HT-29 (cell line): ENCODE results near the gene HOXB2. TPM values are rescaled to one million over a fixed set of nuclear protein-coding genes. Genes with fewer than 3 reads are reported as not detected.
A peak's percentile ranks its signal among the peaks of the same experiment; 100 is the strongest.
"Not testable (repeated sequence)": the region's sequence is repeated elsewhere in the genome, so short reads cannot be mapped to it uniquely, and the experiment has no call there.

ENCODE experiments used
- DNase-seq: peaks from one replicate; pipeline ENCODE4 v3.0.0-alpha.2; 2015; ENCODE audit warnings: low spot score
- total RNA-seq: library from RNA; depleted of rRNA; stranded (reverse); fragments of >200 nt; shearing (Covaris generic); gene quantifications from 2 replicates; pipeline ENCODE4 v1.2.3, GENCODE V29; 2014

HOXB2 gene
- total RNA-seq, 1 experiment from 2014 or later: 2.3 TPM

DNA sequence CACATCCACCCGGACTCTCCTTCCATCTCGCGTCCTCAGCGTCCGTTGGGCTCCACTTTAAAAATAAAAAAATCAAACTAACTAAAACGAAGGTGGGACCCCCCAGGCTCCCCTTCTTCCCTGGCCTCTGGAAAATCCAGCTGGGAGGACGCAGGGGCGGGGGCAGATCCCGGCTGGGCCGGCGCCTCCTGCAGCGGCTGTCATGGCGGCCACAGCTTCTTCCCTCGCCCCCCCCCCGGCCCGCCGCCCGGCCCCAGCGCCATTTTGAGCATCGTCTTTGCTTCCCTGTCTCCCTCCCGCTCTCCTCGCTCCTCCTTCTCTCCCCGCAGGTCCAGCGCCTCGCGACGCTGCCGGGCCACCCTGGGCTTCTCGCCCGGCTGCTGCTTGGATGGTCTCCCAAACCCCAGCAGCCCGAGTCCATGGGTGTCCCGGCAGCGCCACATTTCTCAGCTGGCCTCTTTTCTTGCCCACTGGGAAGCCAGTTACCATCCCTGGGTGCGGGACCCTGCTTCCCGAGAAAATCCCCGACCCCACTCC is 3.3 kb downstream of the HOXB2 start:
- DNase-seq: no peak

DNA sequence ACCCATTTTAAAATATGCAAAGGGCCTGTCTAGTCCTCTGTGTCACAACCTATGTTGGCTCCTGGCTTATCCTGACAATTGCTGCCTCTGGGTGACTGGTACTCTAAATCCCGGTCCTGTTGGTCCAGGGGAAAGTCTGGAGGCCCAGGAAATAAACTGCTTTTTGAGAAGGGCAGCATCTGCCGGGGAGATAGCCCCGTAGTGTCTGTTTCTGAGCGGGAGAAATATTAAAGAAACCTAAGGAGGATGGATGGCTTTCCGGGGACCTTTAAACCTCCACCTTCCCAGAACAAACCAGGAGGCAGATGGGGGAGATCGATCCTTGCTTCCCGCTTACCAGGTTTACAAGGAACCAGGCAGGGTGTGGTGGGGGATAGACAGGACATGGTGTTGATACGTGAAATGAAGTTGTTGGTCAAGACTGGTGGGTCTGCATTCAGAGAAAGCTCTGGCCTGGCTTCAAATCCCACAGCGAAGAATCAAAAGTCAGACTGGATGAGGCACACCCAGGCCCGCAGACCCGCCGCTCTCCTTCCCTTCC is 3.8 kb downstream of the HOXB2 start:
- DNase-seq: no peak

DNA sequence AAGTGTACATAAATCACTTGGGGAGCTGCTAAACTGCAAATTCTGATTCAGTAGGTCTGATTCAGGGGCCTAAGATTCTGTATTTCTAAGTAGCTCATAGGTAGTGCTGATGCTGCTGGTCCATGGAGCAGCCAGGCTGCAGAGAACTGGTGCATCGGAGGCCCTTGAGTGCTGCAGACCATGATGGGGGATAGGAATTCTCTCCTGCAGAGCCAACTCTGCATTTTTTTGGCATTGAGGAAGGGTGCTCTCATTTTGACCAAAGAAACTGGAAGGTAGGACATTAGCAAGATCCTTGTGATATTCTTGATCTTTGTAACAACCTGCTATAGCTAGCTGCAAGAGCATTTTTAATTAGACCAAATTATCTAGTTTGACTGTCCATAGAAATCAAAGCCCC is 4.7 kb downstream of the HOXB2 start:
- no peak for DNase-seq

DNA sequence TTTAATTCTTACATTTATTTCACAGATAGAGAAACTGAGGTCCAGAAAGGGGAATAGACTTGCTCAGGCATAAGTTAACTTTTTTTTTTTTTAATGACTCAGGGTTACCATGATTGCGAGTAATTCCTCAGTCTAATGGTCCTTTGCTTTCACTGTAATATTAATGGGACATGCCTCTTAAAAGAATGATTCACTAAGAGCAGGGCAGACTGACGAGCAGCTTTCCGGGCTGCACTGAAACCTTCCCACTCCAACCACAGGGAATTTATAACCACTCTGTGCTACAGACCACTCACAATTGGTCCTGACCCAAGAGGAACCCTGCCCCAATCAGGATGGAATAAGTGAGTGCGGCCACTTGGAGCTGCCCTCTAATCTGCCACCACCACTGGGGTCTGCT is 5.7 kb downstream of the HOXB2 start:
- DNase-seq: no peak

DNA sequence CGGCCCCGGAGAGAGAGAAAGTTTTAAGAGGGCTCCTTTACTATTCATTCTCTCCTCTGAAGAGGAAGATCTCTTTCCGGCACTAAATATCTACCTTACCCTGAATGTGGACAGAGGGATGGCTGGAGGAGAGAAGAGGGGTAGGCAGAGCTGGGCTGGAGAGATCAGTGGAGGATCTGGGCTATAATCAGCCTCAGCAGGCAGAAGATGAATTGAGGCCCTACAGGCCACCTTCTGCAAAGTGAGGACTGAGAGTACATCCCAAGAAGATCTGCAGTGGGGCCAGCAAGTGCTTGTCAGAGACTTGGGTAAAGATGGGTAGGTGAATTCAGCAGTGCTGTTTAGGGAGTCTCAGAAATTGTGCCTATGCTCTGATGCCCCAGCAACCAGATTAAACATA is 7.6 kb downstream of the HOXB2 start:
- no peak for DNase-seq

DNA sequence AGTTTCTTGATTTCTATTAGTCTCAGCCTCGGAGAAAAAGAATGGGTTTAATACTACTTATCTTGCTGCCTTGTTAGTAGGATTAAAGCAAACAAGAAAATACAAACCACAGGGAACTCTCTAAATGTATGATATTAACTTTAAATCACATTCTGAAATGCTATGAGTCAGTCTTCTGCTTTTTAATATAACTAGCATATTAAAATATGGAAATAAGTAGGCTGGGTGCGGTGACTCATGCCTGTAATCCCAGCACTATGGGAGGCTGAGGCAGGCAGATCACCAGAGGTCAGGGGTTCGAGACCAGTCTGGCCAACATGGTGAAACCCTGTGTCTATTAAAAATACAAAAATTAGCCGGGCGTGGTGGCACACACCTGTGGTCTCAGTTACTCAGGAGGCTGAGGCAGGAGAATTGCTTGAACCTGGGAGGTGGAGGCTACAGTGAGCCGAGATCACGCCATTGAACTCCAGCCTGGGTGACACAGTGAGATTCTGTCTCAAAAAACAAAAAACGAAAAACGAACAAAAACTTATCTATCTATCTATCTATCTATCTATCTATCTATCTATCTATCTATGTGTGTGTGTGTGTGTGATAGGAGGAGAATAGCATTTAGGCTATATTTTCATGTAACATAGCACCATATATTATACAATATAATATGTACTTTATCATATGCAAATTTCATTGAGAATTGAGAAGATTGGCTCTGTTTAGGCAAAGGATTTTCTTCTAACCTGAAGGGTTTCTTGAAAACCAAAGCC is 8.9 kb downstream of the HOXB2 start:
- not testable (repeated sequence) for DNase-seq

DNA sequence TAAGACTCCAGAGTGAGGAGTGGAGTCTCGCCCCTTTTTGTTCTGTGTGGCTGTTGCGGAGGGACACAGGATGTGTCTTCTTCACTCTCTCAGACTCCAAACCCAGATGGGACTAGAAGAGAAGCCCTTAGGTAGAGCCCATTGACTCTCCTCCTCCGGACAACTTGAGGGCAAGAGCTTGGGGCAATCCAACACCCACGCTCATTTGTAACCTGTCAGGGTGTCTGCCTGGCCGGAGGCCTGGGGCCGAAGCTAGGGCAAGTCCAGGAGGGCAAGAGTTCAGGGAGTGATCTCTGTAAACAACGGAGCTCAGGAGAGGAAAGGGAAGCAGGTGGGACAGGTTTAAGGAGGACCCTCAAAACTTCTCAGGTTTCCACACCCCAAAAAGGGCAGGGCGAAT is 12.6 kb downstream of the HOXB2 start:
- no peak for DNase-seq

DNA sequence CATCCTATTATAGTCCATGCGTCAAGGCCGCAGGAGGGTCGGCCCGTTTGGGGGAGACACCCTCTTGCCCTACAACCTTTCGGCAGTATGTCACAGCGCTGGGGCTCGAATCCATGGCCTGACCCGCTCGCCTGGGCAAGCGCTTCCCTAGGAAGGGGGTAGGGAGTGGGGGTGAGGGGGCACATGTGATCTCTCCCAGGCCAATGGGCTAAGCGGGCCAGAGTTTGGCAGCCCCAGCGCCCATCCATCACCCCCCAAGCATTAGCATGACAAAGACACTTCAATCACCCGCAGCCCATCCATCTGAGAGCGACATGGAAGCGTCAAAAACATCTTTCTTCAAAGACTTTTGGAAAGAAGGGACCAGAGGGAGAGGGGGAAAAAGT is 14.0 kb downstream of the HOXB2 start, which contains the start of gene HOXB1:
HOXB1 (minus strand) TSS at position 125 of the 386 bp plus-strand sequence; CDS start at position 18, 107 bp downstream.
- DNase-seq: no peak

DNA sequence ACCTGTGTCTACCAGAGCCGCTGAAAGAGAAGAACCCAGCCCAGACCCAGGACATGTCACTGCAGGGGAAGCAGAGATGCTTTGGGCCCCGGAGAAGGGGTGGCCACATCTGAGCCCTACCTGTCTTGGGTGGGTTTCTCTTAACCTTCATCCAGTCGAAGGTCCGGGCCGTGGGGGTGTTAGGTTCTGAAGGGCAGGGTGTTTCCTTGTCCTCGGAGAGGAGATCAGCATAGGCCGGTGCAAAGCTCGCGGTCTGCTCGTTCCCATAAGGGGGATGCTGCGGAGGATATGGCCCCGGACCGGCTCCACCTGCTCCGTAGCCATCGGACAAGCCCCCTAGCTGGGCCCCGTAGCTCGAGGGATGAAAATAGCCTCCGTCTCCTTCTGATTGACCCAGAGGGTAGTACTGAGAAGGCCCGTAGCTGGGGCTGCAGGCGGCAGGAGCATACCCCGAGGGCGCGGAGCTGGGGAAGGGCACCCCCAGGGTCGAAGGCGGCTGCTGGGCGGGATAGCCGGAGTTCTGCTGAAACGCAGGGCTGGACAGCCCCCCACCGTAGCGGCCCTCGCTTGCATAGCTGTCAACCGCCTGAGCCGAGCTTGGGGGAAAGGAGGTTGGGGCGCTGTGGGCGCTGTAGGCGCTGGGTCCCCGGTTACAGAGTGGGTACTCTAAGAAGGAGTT is 14.6 kb downstream of the HOXB2 start:
- DNase-seq: no peak

DNA sequence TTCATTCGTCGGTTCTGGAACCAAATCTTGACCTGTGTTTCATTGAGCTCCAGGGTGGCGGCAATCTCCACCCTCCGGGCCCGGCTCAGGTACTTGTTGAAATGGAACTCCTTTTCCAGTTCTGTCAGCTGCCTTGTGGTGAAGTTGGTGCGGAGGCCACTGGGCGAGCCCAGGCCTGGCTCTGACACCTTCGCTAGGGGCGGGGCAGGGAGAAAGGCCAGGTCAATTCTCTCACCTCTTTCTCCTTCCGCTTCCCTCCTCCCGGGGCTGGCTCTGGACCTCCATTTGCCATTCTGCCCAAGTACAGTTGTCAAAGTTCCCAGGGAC is 15.3 kb downstream of the HOXB2 start:
- no peak for DNase-seq

DNA sequence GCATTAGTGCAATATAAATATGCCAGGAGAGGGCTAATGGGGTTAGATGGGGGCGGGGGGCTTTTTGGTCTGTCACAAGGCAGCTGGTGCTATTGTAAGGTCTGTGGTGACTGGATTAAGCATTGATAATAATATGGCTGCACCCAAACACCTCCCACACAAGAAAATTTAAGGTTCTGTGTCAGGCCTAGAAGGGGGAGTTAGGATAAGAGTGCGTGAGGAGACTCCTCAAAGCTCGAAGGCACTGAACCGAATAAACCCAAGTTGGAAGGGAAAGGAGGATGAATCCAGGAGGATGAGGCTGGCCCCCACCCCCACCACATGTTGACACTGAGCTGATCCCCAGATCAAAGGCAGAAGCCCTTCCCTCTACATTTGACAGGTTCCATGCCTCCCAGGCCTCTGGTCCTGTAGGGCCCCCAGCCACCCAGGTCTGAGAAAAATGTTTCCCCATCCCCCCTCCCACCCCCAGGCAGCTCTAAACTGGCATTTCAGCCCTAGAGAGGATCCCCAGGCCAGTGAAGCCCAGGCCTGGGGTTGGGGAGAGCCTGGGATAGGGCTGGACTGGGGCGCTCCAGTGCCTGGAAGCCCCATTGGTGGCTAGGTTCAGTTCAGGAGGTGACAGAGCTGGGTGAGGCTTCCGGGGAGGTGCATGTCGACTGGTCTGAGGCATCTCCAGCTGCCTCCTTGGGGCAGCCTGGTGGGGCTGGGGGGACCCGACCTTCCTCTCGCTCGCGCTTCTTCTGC is 15.8 kb downstream of the HOXB2 start:
- DNase-seq: no peak

DNA sequence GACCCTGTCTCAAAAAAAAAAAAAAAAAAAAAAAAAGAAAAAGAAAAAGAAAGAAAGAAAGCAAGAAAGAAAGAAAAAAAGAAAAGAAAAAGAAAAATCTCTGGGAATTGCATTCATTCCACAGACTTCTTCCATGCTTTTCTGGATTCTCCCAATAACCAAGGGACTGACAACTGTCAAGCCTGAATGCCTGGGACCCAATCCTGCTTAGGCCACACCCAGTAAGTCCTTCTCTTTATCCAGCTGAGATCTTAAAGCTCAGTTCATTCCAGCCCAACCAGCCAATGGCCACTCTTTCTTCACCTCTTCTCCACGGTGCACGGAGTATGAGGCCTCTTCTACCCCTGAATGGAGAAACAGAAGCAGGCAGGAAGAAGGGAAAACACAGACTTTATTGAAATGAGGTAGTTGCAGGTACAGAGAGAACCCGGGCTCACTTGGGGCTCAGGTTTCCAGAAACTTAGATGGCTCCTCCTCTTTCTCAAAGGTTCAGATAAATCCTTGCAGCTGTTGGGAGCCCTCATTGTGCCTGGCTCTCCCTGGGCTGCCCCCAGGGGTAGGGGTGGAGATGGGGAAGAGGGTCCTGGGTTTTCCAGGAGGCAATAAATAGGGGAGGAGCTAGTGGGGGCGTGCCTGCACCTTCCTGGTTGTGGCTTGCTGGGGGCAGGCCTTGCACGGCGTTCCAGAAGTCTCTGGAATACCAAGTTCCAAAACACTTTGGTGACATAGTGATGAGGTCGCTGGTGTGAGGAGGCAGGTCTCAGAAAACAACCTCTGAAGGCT is 16.6 kb downstream of the HOXB2 start:
- DNase-seq: no peak

DNA sequence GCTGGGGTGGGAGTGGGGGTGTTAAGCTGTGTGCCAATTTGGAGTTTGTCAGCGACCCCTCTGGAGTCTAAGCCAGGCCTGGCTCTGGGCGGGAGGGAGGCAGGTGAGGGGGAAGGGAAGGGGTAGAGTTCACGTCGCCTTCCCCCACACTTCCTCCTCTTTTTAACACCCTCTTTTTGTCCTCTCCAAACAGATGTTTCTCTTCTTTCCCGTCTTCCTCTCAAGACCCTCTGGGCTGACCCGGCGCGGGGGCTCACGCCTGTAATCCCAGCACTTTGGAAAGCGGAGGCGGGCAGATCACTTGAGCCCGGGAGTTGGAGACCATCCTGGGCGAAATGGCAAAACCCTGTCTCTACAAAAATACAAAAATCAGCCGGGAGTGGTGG is 17.4 kb downstream of the HOXB2 start:
- DNase-seq: no peak

DNA sequence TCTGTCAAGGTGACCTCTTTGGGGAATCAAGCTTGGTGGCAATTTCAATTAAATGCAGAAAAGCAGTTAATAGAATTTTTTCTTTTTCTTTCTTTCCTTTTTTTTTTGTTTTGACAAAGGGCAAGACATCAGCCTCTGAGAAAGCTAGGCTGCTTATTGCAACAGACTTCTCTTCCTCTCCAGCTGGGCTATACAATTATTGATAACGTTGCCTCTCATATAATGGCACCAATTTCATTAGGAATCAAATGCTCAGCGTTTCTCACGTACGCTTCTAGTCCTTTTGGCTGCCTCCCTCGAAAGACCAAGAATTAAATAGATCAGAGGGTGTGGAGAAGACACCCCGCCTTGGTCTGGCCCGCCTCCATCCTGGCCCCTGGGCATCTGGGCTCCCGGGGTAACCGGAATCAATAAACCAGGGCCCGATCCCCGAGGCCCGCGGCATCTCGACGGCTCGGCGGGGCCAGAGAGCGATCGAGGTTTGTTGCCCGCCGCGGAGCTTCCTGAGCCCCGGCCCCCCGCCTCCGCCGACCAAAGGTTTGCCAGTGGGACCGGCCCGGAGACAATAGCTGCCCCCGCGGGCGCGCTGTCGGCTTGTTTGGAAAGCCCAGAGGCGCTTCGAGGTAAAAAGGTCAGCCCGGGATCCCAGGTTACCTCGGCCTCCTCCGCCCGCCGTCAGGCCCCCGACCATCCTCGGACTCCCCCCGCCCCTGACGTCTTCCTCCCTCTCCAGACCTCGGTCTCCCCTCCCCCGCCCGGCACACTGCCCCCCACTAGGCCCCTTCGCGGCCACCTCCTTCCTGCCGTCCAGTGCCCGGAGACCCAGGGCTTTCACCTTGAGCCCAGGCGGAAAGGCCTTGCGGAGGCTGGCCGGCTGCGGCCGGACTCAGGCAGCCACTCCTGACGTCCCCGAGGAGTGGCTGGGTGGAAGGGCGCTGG is 18.0 kb downstream of the HOXB2 start:
- no peak for DNase-seq

DNA sequence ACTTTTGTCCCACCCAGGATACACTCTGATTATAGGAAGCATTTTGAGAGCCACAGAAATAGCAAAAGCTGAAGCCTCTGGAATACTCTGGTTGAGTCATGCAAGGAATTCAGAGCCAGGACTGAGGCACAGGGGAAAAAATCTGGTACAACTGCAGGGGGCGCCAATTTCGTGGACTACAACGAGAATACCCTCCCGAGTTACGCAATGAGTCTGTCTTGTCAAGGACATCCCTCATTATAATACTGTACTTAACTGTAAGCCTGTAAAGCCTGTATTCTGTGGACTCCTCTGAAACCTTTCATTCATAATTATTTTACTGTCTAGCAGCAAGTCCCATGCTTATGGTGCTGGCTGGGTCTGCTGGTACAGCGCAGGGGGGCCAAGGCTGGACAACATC is 21.9 kb downstream of the HOXB2 start:
- DNase-seq: no peak

DNA sequence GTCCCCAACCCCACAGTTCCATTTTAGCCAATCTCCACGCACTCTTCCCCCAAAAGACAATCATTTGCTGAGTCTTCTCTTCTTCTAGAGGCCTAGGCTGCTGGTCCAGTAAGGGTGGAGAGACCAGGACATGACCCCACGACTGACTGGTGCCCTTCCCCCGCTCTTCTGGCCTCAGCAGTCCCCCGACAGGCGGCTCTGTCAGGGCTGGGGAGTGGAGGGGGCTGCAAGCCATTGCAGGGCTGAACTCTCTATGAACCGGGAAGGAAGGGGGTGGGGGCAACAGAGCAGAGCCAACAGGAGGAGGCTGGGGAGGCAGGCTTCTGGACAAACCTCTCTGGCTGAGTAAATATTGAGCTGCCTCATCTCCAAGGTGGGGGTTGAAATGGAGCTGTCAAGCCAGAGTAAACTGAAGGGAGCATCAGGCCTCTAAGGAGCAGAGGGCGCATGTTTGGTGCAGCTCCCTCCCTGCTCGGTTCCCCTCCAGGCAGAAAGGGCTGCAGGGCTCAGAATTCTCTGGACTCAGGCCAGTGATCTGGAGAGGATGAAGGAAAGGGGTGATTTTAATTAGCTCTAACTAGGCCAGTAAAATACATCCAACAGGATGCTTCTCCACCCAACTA is 22.8 kb downstream of the HOXB2 start:
- DNase-seq: peak; percentile 43

DNA sequence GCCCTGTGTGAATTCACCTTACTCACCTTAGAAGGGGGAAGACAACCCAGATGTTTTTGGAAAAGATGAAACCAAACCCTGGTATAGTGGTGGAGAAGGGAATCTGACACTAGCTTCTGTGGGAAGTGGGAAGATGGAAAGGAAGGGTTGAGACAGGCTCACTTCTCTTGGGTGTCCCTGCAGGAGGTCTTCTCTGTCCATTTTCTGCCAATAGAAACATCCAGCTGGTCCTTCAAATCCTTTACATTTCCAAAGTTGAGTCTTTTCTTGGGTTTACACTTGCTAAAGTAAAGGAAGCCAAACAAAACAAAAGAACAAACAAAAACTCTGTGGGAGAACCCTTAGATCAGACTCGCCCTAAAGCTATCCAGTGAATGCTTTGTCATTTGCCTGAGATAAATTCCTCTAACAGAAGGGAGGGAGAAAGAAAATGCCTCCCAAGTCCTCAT is 24.3 kb downstream of the HOXB2 start:
- no peak for DNase-seq

DNA sequence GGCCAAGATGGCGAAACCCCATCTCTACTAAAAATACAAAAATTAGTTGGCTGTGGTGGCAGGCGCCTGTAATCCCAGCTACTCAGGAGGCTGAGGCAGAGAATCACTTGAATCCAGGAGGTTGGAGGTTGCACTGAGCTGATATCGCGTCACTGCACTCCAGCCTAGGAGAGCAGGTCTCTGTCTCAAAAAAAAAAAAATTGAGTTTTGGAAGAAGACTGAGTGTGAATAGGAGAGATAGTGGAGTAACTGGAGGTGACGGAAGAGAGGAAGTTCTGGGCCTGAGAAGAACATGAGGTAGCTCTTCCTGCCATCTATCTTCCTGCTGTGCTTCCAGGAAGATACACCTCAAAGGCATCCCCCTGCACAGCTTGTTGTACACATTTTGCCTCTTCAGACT is 25.5 kb downstream of the HOXB2 start:
- no peak for DNase-seq

DNA sequence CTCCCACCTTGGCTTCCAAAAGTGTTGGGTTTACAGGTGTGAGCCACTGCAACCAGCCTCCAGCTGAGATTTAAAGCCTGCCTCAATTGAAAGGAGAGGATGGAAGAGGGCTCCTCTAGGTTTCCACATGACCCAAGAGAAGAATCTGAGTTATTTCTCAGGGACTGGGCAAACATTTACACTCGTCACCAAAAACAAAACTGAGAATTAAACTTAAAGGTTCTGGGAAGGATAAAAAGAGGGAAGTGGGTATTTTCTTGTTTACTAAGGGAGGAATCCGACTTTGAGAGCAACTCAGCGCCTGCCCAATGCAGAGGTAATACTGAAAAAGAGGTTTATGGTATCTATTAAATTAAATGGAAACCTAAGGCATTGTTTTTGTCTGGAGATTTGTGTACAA is 27.4 kb downstream of the HOXB2 start:
- no peak for DNase-seq
